Stomach (tissue), 9 donors: ENCODE data around the gene GUCY1A2. TPM values are rescaled to one million over a fixed set of nuclear protein-coding genes. Genes with fewer than 3 reads are reported as not detected.

Experiments
- DNase-seq, 2 donors: peaks; one replicate each; pipeline versions ENCODE4 v3.0.0 to v3.0.0-alpha.2; 2013 to 2019
- H3K27ac ChIP-seq, 5 donors: fragments of 200-600 bp in 4 of 5; sonication (generic) in 4 of 5; one replicate each; pipeline ENCODE4 v1.5.1; 2013 to 2019; ENCODE audit warnings: mild to moderate bottlenecking in 1 of 5, moderate library complexity in 1 of 5
- H3K27me3 ChIP-seq, 3 donors: fragments of 200-600 bp; sonication (generic); one replicate each; pipeline ENCODE4 v1.5.1; 2017 to 2019; ENCODE audit warnings: mixed run types in 1 of 3
- H3K36me3 ChIP-seq, 4 donors: fragments of 200-600 bp; sonication (generic); 1 replicate in 3 of 4; 2 replicates in 1 of 4; pipeline ENCODE4 v1.5.1; 2016 to 2019
- H3K4me1 ChIP-seq, 4 donors: fragments of 200-600 bp; sonication (generic); one replicate each; pipeline ENCODE4 v1.5.1; 2016 to 2019
- H3K4me3 ChIP-seq, 4 donors: fragments of 200-600 bp; sonication (generic) in 3 of 4; one replicate each; pipeline ENCODE4 v1.5.1; 2016 to 2019; ENCODE audit warnings: mild to moderate bottlenecking in 1 of 4
- H3K9me3 ChIP-seq, 4 donors: fragments of 200-600 bp; sonication (generic); one replicate each; pipeline ENCODE4 v1.5.1; 2016 to 2019
- EP300 ChIP-seq: sonication (generic); formaldehyde crosslinking; IDR thresholded peaks from one replicate; pipeline ENCODE4 v1.6.1; 2017; ENCODE audit warnings: antibody characterized with exemption
- POLR2A ChIP-seq, 4 donors: fragments of 450-650 bp; IDR thresholded peaks; one replicate each; pipeline ENCODE4 v1.6.1; 2016; ENCODE audit warnings: antibody characterized with exemption in 4 of 4, control low read depth in 2 of 4, mild to moderate bottlenecking in 1 of 4, moderate library complexity in 1 of 4
- POLR2AphosphoS5 ChIP-seq, 3 donors: sonication (generic); formaldehyde crosslinking; IDR thresholded peaks; one replicate each; pipeline ENCODE4 v1.6.1; 2016; ENCODE audit warnings: antibody characterized with exemption in 3 of 3
- whole genome bisulfite sequencing, 5 donors: extraction: QIAGEN DNeasy Blood & Tissue Kit in 3 of 5; methylation state at CpG; one replicate each; pipeline versions ENCODE4 v1.1.5 to v1.1.7; 2013 to 2018; 5-methylcytosine and 5-hydroxymethylcytosine counted together
- intact Hi-C: fragments of 100-400 bp; cut with DNase I; formaldehyde crosslinking; loops from one replicate; pipeline ENCODE4 v1.15.1; 2023; ENCODE audit warnings: low total_unique reads
- polyA plus RNA-seq, 3 donors: library from polyadenylated mRNA; stranded (reverse); fragments of 200-250 nt; gene quantifications; one replicate each; pipeline ENCODE4 v1.2.3, GENCODE V29; 2013
- total RNA-seq, 5 donors: library from RNA; depleted of rRNA; stranded (reverse); fragments of >200 nt; gene quantifications; one replicate each; pipeline versions ENCODE4 v1.1.0 to v1.2.3, GENCODE V29; 2014 to 2016
- TF ChIP-seq, protein P1 (sequence below), 7 experiments: fragments of 450-650 bp in 4 of 7; fragments of 200-600 bp in 3 of 7; sonication (generic) in 3 of 7; IDR thresholded peaks; one replicate each; pipeline ENCODE4 v1.5.1; 2016 to 2019; ENCODE audit warnings: antibody characterized with exemption in 7 of 7, control low read depth in 2 of 7, mild to moderate bottlenecking in 1 of 7
- donor health status: healthy with polysubstance abuse.
- donor health status: Bipolar disorder and iron deficiency.
- donor health status: healthy.

Gene GUCY1A2
- total and polyA plus RNA-seq, 8 donors = 0.10 to 15.1 (median 4.3) TPM

DNA sequence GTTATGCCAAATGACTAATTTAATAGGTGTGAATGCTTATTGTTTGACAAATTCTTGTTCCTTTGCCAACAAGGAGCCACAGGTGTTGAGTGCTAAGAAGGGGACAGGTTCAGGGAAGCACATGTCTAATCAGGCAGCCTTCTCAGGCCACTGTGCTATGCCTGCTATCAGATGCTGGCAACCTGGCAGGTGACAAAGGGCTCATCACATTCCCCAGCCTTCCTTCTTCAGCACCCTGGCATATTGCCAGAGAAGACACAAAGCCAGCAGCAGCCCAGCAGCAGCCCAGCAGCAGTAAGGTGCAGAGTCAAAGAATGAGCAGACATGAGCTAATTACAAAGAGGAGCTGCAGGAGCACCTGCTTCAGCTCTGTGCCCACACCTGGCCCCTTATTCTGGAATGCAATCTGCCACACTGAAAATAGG lies 68.2 kb downstream of the GUCY1A2 start:
- TF ChIP-seq, protein P1, sequence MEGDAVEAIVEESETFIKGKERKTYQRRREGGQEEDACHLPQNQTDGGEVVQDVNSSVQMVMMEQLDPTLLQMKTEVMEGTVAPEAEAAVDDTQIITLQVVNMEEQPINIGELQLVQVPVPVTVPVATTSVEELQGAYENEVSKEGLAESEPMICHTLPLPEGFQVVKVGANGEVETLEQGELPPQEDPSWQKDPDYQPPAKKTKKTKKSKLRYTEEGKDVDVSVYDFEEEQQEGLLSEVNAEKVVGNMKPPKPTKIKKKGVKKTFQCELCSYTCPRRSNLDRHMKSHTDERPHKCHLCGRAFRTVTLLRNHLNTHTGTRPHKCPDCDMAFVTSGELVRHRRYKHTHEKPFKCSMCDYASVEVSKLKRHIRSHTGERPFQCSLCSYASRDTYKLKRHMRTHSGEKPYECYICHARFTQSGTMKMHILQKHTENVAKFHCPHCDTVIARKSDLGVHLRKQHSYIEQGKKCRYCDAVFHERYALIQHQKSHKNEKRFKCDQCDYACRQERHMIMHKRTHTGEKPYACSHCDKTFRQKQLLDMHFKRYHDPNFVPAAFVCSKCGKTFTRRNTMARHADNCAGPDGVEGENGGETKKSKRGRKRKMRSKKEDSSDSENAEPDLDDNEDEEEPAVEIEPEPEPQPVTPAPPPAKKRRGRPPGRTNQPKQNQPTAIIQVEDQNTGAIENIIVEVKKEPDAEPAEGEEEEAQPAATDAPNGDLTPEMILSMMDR (IDR thresholded peaks at IDR 0.05) = no peak
- no peak for TF ChIP-seq EP300
- TF ChIP-seq POLR2A (IDR thresholded peaks at IDR 0.05) = no peak
- TF ChIP-seq POLR2AphosphoS5 (IDR thresholded peaks at IDR 0.05) = no peak
- intact Hi-C loops = no loop called here
- H3K27ac ChIP-seq = no peak overlapping the region
- no peaks in the 10 kb centered on the region for H3K9me3 ChIP-seq
- peak in 1 of 2 donors; percentile 12 for DNase-seq
- no peaks in the 10 kb centered on the region for H3K4me1 ChIP-seq
- no peak overlapping the region for H3K4me3 ChIP-seq
- no peaks in the 10 kb centered on the region for H3K27me3 ChIP-seq
- H3K36me3 ChIP-seq = no peaks in the 10 kb centered on the region

DNA sequence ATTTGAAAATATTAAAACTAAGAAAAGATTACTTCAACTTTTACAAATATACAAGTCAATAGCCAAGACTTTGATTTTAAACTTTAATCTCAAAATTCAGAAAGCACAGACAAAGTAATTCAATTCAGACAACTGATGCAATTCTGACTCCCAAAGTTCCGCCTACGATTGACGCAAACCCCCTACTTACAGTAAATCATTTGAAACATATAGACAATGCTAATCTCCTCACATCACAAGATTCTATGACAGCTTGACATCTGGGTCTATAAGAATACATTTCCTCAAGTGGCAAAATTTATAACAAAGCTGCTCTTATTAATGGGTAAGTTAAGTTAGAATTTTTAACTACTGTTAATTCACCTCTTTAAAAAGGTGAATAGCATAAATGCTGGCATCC lies 75.2 kb downstream of the GUCY1A2 start:
- Histone ChIP-seq H3K4me3 (no peak overlapping the region), H3K4me1 (no peaks in the 10 kb centered on the region), H3K27me3 (no peaks in the 10 kb centered on the region), H3K36me3 (no peaks in the 10 kb centered on the region), H3K27ac (no peak overlapping the region), H3K9me3 (no peaks in the 10 kb centered on the region)
- intact Hi-C loops = no loop called here
- TF ChIP-seq EP300 = no peak
- WGBS, 5 donors = 95 to 97% (median 96%) methylated on average over 3 of the region's 3 CpGs
- DNase-seq = no peak

DNA sequence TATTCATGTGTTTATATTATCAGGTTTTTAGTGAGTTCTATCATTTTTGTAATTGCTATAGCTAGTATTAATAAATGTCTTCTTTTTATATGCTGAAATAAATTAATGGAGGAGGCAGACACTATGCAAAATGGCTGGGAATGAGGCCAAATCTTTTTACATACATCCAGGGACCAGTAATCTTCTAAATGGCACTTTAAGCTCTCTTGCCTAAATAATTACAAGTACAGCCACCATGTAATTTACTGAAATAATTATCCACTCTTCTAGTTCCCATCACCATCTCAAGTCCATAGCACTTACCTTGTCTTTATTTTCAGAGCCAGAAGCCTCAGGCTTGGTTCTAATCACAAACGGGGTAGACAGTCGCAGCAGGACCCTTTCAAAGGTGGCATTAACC lies 79.1 kb downstream of the GUCY1A2 start:
- intact Hi-C loops = no loop called here
- Histone ChIP-seq H3K4me1 (no peaks in the 10 kb centered on the region), H3K4me3 (no peak overlapping the region), H3K27me3 (no peaks in the 10 kb centered on the region), H3K36me3 (no peaks in the 10 kb centered on the region), H3K9me3 (no peaks in the 10 kb centered on the region), H3K27ac (no peak overlapping the region)
- DNase-seq = no peak
- no peak for TF ChIP-seq EP300
- no peak for TF ChIP-seq POLR2AphosphoS5 (IDR thresholded peaks at IDR 0.05)
- TF ChIP-seq, protein P1 (IDR thresholded peaks at IDR 0.05) = no peak
- 58 to 88% (median 75%) methylated on average over 2 of the region's 2 CpGs for WGBS, 5 donors

DNA sequence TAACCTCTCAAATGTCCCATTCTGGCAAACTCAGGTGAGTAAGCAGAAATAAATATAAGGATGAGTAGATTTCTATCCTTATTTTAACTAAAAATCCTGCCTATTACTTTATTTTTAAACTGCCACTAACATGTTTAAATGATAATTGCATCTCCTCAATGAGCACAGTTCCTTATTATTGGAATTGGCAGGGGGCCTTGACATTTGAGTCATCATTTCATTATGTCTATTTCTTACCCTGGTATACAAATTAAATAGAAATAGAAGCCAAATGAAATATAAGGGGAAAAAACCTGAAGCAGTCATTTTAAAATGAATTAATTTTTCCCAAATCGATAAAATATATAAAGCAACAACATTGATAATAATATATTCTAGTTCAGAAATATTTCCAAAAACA lies 81.2 kb downstream of the GUCY1A2 start:
- TF ChIP-seq EP300 (no peak), POLR2AphosphoS5 (IDR thresholded peaks at IDR 0.05) (no peak), POLR2A (IDR thresholded peaks at IDR 0.05) (no peak)
- TF ChIP-seq, protein P1 (IDR thresholded peaks at IDR 0.05) = no peak
- 88 to 98% (median 92%) methylated on average over 1 of the region's 1 CpG for WGBS, 5 donors
- Histone ChIP-seq H3K4me3 (no peak overlapping the region), H3K27me3 (no peaks in the 10 kb centered on the region), H3K9me3 (no peaks in the 10 kb centered on the region), H3K27ac (no peak overlapping the region), H3K4me1 (no peaks in the 10 kb centered on the region), H3K36me3 (no peaks in the 10 kb centered on the region)
- no peak for DNase-seq
- intact Hi-C loops = no loop called here

DNA sequence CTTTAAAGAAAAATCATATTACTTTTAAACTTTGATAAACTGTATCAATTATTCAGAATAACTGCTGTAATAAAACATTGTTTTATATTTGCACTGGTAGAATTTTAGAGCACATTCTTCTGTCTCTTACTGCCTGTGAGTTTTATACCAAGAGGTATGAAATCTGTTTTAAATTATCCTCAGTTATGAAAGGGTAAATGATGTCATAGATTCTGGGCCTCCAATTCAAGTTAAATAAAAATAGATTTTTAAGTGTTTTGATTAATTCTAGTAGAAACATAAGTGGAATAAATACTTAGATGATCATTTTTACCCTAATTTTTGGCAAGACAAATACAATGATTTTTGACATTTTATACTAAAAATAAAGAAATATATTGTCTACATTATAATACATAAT lies 93.0 kb downstream of the GUCY1A2 start:
- TF ChIP-seq POLR2A (IDR thresholded peaks at IDR 0.05) = no peak
- TF ChIP-seq POLR2AphosphoS5 (IDR thresholded peaks at IDR 0.05) = no peak
- TF ChIP-seq, protein P1 (IDR thresholded peaks at IDR 0.05) = no peak
- TF ChIP-seq EP300 = no peak
- no peaks in the 10 kb centered on the region for H3K27me3 ChIP-seq

More for the DNA sequence above, 93.0 kb downstream of the GUCY1A2 start:
- Histone ChIP-seq H3K27ac (no peak overlapping the region), H3K9me3 (no peaks in the 10 kb centered on the region), H3K4me3 (no peak overlapping the region), H3K36me3 (no peaks in the 10 kb centered on the region), H3K4me1 (no peaks in the 10 kb centered on the region)
- intact Hi-C loops = no loop called here
- no peak for DNase-seq
